ENCODE data around the gene SCN1A. TPM values are rescaled to one million over a fixed set of nuclear protein-coding genes. Genes with fewer than 3 reads are reported as not detected.

Gene SCN1A
- total RNA-seq, 1 donor from 2014 or later = not detected

GRCh38 chr2:166084301-166084700, 43.5 kb downstream of the SCN1A start:
- intact Hi-C loops (cut with micrococcal nuclease) = no loop called here

- intact Hi-C loops (cut with micrococcal nuclease) = no loop called here
These were observed 45.1 kb downstream of the SCN1A start for GRCh38 chr2:166082736-166083135.

GRCh38 chr2:166081852-166082251, 46.0 kb downstream of the SCN1A start:
- intact Hi-C loops (cut with micrococcal nuclease) = no loop called here

- intact Hi-C loops (cut with micrococcal nuclease) = no loop called here
These were observed 46.6 kb downstream of the SCN1A start for GRCh38 chr2:166081131-166081632.

- intact Hi-C loops (cut with micrococcal nuclease) = no loop called here
These were observed 53.4 kb downstream of the SCN1A start for GRCh38 chr2:166074430-166074829.

GRCh38 chr2:166074011-166074410, 53.8 kb downstream of the SCN1A start:
- intact Hi-C loops (cut with micrococcal nuclease) = no loop called here

- intact Hi-C loops (cut with micrococcal nuclease) = no loop called here
These were observed 57.6 kb downstream of the SCN1A start for GRCh38 chr2:166070231-166070630.

- intact Hi-C loops (cut with micrococcal nuclease) = no loop called here
These were observed 58.8 kb downstream of the SCN1A start for GRCh38 chr2:166068981-166069380.

- intact Hi-C loops (cut with micrococcal nuclease) = no loop called here
These were observed 60.6 kb downstream of the SCN1A start for GRCh38 chr2:166067229-166067628.

GRCh38 chr2:166060191-166060590, 67.6 kb downstream of the SCN1A start:
- intact Hi-C loops (cut with micrococcal nuclease) = no loop called here

- intact Hi-C loops (cut with micrococcal nuclease) = loop anchor here (1.0 to 5.0 kb wide), 2 partner anchors 70 to 125 kb away; no protein-coding TSS in a partner anchor
These were observed 70.3 kb downstream of the SCN1A start for GRCh38 chr2:166057370-166058164.

- intact Hi-C loops (cut with micrococcal nuclease) = no loop called here
These were observed 82.9 kb downstream of the SCN1A start for GRCh38 chr2:166044853-166045483.

- intact Hi-C loops (cut with micrococcal nuclease) = no loop called here
These were observed 84.9 kb downstream of the SCN1A start for GRCh38 chr2:166042768-166043390.

- intact Hi-C loops (cut with micrococcal nuclease) = no loop called here
These were observed 85.5 kb downstream of the SCN1A start for GRCh38 chr2:166042356-166042755.

GRCh38 chr2:166041613-166042012, 86.2 kb downstream of the SCN1A start:
- intact Hi-C loops (cut with micrococcal nuclease) = no loop called here

- intact Hi-C loops (cut with micrococcal nuclease) = no loop called here
These were observed 95.5 kb downstream of the SCN1A start for GRCh38 chr2:166032361-166032760.

- intact Hi-C loops (cut with micrococcal nuclease) = no loop called here
These were observed 96.8 kb downstream of the SCN1A start for GRCh38 chr2:166031054-166031453.

GRCh38 chr2:166025313-166025712, 102.5 kb downstream of the SCN1A start:
- intact Hi-C loops (cut with micrococcal nuclease) = no loop called here

- intact Hi-C loops (cut with micrococcal nuclease) = no loop called here
These were observed 110.6 kb downstream of the SCN1A start for GRCh38 chr2:166017208-166017607.

- intact Hi-C loops (cut with micrococcal nuclease) = no loop called here
These were observed 113.9 kb downstream of the SCN1A start for GRCh38 chr2:166013878-166014277.

- intact Hi-C loops (cut with micrococcal nuclease) = no loop called here
These were observed 116.2 kb downstream of the SCN1A start for GRCh38 chr2:166011660-166012059.

GRCh38 chr2:166000401-166000800, 127.4 kb downstream of the SCN1A start:
- intact Hi-C loops (cut with micrococcal nuclease) = no loop called here
